AG08396 (cell line): ENCODE results near the gene MRLN.

Experiments used
- DNase-seq: peaks from one replicate; pipeline ENCODE4 v3.0.0; 2012; ENCODE audit warnings: low spot score, mixed read lengths

Gene MRLN

DNA sequence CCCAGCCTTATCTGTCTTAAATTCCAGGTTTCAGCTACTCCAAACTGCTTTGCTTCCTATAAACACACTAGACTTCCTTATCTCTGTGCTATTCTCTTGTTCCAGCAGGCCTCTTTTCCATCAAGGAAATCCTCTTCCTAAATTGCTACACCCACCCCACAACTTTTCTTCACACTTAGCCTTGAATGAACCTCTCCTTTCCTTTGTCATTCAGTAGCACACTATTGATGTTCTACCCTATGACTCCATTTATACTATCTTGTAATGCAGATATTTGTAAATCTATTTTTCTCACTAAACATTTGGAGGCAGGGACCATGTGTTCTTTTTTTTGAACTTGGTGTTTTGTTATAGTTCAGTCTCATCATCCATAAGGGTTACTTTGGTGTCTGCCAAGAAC, 47.3 kb downstream of the MRLN start:
- no peak for DNase-seq

DNA sequence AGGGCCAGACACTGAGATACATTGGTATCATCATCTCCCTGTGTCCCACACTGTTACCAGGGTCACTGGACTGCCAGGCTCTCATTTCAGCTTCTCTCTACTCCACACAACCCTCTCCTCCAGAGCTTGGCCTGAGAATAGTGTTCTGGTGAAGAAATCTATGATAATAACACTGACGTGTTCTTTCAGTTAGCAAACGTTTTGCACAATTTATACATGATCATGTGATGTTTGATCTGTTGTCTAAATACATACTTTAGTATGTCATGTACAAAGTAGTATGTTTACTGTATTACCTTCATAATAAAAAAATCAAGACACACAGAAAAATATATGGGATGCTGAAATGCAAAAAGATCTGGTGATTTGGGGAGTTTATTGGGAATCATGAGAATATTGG, 48.6 kb downstream of the MRLN start:
- DNase-seq: no peak

GRCh38 chr10:59702347-59702746, 50.9 kb downstream of the MRLN start:
- no peak for DNase-seq

DNA sequence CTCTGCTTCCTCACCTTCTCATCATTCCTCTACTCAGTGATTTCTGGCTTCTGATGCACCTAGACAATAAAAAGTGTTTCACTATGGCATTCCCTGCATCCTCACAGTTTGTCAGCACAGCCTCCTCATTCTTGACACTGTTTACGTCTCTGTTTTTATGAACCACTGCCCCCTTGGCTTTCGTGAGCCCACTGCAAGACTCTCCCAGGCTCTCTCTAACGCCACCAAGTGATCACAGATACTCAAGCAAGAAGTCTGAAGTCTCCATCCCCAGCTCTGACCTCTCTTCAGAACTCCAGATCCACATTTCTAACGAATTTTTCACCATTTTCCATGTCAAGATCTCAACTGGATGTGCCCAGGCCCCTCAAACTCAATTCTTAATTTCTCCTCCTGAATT, 52.5 kb downstream of the MRLN start:
- no peak for DNase-seq

DNA sequence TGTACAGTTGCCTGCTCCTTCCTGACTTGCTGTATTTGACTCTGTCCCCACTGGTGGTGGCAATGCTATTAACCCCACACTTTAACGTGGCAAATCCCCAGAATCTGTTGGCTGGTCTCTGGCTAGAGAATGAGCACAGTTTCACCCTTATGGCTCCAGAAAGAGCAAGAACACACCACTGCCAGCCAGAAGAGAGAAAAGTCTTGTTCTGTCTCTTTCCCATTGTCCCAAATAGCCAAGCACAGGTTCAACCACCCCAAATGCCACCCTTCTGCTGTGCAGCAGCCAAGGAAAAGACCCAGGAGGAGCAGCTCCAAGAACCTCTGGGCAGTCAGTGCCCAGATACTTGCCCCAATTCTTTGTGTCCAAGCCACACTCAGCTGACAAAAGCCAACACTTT, 54.9 kb downstream of the MRLN start:
- no peak for DNase-seq

GRCh38 chr10:59695637-59696036, 57.6 kb downstream of the MRLN start:
- DNase-seq: no peak

DNA sequence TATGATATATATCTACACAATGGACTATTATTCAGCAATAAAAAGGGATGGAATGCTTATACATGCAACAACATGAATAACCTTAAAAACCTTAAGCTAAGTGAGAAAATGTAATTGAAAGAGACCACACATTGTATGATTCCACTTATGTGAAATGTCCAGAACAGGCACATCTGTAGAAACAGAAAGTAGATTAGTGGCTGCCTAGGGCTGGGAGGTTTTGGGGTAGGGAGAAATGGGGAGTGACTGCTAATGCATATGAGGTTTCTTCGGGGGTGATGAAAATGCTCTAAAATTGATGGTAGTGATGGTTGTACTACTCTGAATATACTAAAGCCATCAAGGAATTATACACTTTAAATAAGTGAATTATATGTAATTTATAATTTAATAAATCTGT, 58.3 kb downstream of the MRLN start:
- DNase-seq: no peak

- no peak for DNase-seq
These were observed 61.1 kb downstream of the MRLN start for GRCh38 chr10:59692113-59692512.

- DNase-seq: no peak
These were observed 64.3 kb downstream of the MRLN start for GRCh38 chr10:59688921-59689351.

GRCh38 chr10:59687657-59688056, 65.6 kb downstream of the MRLN start:
- no peak for DNase-seq
